NT2/D1 (cell line): Measurements from ENCODE around the gene STK32B.

ENCODE experiments used
- DNase-seq: peaks from one replicate; pipeline ENCODE4 v3.0.0-alpha.2; 2011; ENCODE audit warnings: low read depth, low spot score
- H3K27me3 ChIP-seq: 2 replicates; pipeline ENCODE4 v1.6.0; 2011; ENCODE audit warnings: mild to moderate bottlenecking; ENCODE audit not compliant: insufficient read length, insufficient read depth
- H3K36me3 ChIP-seq: 2 replicates; pipeline ENCODE4 v1.6.1; 2011; ENCODE audit warnings: mild to moderate bottlenecking, low read length, mixed read lengths; ENCODE audit not compliant: insufficient read depth, insufficient read length
- H3K4me1 ChIP-seq: 2 replicates; pipeline ENCODE4 v1.5.1; 2011; ENCODE audit not compliant: insufficient read depth, insufficient read length
- H3K4me3 ChIP-seq: 2 replicates; pipeline ENCODE4 v1.5.1; 2011; ENCODE audit warnings: low read depth; ENCODE audit not compliant: insufficient read length
- H3K9ac ChIP-seq: 2 replicates; pipeline ENCODE4 v1.6.0; 2011; ENCODE audit warnings: low read depth; ENCODE audit not compliant: insufficient read length
- H3K9me3 ChIP-seq: 2 replicates; pipeline ENCODE4 v1.5.1; 2011; ENCODE audit warnings: mild to moderate bottlenecking, low read length; ENCODE audit not compliant: insufficient read depth
- SUZ12 ChIP-seq: IDR thresholded peaks from 2 replicates; pipeline ENCODE4 v1.6.1; 2011; ENCODE audit not compliant: insufficient read length, insufficient read depth; ENCODE audit errors: extremely low read depth
- YY1 ChIP-seq: IDR thresholded peaks from 2 replicates; pipeline ENCODE4 v1.6.1; 2011; ENCODE audit not compliant: insufficient read length, insufficient read depth
- ZNF274 ChIP-seq: IDR thresholded peaks from 2 replicates; pipeline ENCODE4 v1.6.1; 2011; ENCODE audit warnings: mild to moderate bottlenecking, low read depth, low read length

Gene STK32B

DNA sequence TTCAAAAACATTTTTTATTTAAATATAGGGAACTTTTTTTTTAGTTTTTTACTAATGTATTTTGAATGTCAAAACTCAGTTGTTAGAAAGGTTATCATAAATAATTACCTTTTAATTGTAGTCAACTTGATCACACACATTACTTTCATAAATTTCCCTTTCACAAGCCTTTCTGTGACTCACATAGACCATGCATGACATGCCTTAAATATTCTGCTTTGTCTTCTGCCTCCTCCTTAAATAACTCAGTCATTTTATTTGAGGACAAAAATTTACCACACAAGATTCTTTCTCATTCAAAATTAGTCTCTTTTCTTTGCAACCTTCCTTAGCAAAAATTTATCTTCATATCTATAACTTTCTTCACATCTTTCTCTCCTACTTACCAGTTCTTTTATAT lies 437.1 kb downstream of the STK32B start:
- H3K4me1 ChIP-seq = no peaks in the 10 kb centered on the region
- no peaks in the 10 kb centered on the region for H3K36me3 ChIP-seq
- H3K9ac ChIP-seq = no peak overlapping the region
- H3K27me3 ChIP-seq = no peaks in the 10 kb centered on the region
- TF ChIP-seq ZNF274 = no peak
- TF ChIP-seq YY1 = no peak
- no peak for TF ChIP-seq SUZ12
- H3K9me3 ChIP-seq = peaks cover 18% of the 10 kb centered on the region
- H3K4me3 ChIP-seq = no peak overlapping the region
- DNase-seq = no peak

DNA sequence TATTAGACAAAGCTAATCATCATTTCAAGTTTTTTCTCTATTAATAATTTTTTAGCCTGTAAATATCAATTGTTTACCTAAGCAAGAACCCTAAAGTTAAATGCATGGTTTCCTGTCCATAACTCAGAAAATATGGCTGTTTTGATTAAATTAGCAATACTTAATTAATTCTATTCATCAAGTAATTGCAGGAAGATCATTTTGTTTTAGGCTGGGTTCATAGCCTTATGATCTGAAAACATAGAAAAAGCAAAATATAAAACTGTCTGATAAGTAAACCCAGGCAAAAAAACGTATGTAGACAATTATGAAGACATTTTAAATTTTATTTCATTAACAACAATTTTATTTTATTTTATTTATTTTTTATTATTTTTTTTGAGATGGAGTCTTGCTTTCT lies 438.0 kb downstream of the STK32B start:
- Histone ChIP-seq H3K36me3 (no peaks in the 10 kb centered on the region), H3K4me1 (no peaks in the 10 kb centered on the region), H3K9me3 (peaks cover 18% of the 10 kb centered on the region), H3K27me3 (no peaks in the 10 kb centered on the region), H3K4me3 (no peak overlapping the region), H3K9ac (no peak overlapping the region)
- no peak for TF ChIP-seq SUZ12
- no peak for TF ChIP-seq ZNF274
- TF ChIP-seq YY1 = no peak
- DNase-seq = no peak

DNA sequence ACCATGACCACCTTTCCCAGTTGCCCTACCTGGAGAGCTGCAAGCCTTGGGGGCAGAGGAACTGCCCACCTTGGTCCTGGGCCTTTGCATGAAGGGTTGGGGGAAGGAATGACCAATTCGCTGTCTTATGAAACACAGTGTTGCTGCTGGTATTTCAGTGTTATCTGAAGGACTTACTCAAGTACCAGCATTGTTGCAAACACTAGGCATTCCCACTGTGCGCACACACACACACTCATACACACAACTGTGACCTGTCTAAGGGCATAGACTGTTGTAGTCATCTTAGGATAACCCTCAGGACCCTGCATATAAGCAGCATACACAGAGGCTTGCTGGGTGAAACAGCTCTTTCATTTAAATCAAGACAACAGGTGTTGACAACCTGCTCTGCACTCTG lies 446.2 kb downstream of the STK32B start:
- Histone ChIP-seq H3K36me3 (no peaks in the 10 kb centered on the region), H3K9me3 (no peaks in the 10 kb centered on the region), H3K9ac (no peak overlapping the region), H3K4me1 (no peaks in the 10 kb centered on the region), H3K27me3 (no peaks in the 10 kb centered on the region), H3K4me3 (no peak overlapping the region)
- DNase-seq = no peak
- no peak for TF ChIP-seq ZNF274
- TF ChIP-seq YY1 = no peak
- no peak for TF ChIP-seq SUZ12

DNA sequence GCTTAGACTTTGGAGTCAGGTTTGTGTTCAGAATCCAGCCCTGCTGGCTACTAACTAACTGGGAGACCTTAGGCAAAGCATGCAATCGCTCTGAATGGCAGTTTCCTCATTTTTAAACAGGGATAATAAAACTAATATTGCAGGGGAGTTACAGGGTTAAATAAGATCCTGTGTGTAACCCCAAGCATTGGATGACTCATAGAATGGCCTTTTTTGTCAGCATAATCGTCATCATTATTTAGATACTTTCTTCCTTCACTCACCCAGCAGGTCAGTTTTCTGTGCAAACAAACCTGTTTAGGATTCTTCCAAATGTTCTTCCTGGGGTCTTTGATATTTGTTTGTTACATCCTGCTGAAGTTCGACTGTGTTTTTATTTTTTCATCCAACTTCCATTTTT lies 448.9 kb downstream of the STK32B start:
- Histone ChIP-seq H3K9me3 (no peaks in the 10 kb centered on the region), H3K9ac (no peak overlapping the region), H3K27me3 (no peaks in the 10 kb centered on the region), H3K36me3 (no peaks in the 10 kb centered on the region), H3K4me3 (no peak overlapping the region), H3K4me1 (no peaks in the 10 kb centered on the region)
- DNase-seq = no peak
- TF ChIP-seq ZNF274 = no peak
- no peak for TF ChIP-seq YY1
- TF ChIP-seq SUZ12 = no peak

DNA sequence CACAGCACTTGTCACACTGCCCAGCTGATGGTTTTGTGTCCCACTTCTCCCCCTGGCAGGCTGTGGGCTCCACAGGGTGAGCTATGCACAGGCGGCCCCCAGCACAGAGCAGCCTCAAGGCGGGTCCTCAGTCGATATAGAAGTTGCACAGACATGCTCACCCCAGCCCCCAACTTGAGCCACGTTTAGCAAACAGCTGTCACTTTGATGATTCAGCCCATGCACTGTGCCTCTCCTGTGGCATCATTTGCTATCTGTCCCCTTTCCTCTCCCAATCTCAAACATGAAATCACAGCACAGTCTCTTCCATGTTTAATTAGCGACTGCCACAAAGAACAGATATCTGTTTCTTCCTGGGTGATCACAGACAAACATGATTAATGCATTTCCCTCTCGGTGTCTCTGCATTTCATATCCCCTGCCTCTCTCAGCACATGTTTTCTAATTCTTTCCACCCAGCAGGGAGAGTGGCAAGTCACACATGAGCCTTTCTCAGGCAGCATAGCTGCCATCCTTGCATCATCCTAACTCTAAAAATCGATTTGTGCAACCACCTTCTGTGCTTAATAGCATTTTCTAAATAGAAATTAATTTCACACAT lies 452.2 kb downstream of the STK32B start:
- no peak overlapping the region for H3K4me3 ChIP-seq
- no peak for DNase-seq
- no peak for TF ChIP-seq ZNF274
- TF ChIP-seq SUZ12 = no peak
- TF ChIP-seq YY1 = no peak

DNA sequence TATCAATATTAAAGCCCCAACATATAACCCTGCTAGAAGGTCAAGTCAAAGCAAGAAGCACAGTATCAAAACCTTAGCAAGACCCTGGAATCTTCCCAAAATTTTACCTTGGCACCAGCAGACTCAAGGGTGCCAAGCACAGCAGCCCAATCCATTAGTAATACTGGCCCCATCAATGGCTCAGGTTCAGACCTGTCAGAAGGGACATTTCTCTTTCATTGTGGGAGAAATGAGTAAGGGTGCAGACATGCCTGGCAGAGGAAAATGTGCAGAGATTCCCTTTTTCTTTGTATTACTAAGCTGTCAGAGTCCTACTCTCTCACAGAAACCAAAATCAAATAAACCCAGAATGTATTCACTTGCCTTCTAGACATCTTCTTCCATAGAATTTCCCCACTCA lies 453.2 kb downstream of the STK32B start:
- no peaks in the 10 kb centered on the region for H3K9me3 ChIP-seq
- no peak overlapping the region for H3K9ac ChIP-seq
- no peak overlapping the region for H3K4me3 ChIP-seq
- no peak for DNase-seq
- no peaks in the 10 kb centered on the region for H3K36me3 ChIP-seq
- H3K4me1 ChIP-seq = no peaks in the 10 kb centered on the region
- no peak for TF ChIP-seq SUZ12
- no peak for TF ChIP-seq YY1
- no peak for TF ChIP-seq ZNF274
- no peaks in the 10 kb centered on the region for H3K27me3 ChIP-seq

More for the DNA sequence above, 452.2 kb downstream of the STK32B start:
- no peaks in the 10 kb centered on the region for H3K27me3 ChIP-seq
- H3K9ac ChIP-seq = no peak overlapping the region
- H3K9me3 ChIP-seq = no peaks in the 10 kb centered on the region
- H3K36me3 ChIP-seq = no peaks in the 10 kb centered on the region
- H3K4me1 ChIP-seq = no peaks in the 10 kb centered on the region

DNA sequence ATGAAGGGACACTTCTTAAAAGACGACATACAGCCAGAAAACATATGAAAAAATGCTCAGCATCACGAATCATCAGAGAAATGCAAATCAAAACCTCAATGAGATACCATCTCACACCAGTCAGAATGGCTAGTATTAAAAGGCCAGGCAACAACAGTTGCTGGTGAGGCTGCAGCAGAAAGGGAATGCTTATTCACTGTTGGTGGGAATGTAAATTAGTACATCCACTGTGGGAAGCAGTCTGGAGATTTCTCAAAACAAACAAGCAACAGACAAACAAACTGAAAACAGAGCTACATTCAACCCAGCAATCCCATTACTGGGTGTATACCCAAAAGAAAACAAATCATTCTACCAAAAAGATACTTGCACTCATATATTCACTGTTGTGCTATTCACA lies 459.2 kb downstream of the STK32B start:
- no peaks in the 10 kb centered on the region for H3K36me3 ChIP-seq
- H3K4me3 ChIP-seq = no peak overlapping the region
- no peaks in the 10 kb centered on the region for H3K4me1 ChIP-seq
- TF ChIP-seq ZNF274 = no peak
- peaks cover 34% of the 10 kb centered on the region; the same call in 1 of the 2 replicates for H3K9me3 ChIP-seq
- H3K27me3 ChIP-seq = no peaks in the 10 kb centered on the region
- no peak overlapping the region for H3K9ac ChIP-seq
- no peak for DNase-seq
